Liver (tissue), 9 donors: ENCODE results near the gene ADAM10. TPM values are rescaled to one million over a fixed set of nuclear protein-coding genes. Genes with fewer than 3 reads are reported as not detected.

ENCODE experiments used
- DNase-seq: peaks from one replicate; pipeline ENCODE4 v3.0.0-alpha.2; 2017; ENCODE audit warnings: low spot score
- H3K27ac ChIP-seq, 2 donors: one replicate each; pipeline ENCODE4 v1.7.0; 2013; ENCODE audit warnings: inconsistent platforms in 2 of 2, low read length in 2 of 2, control low read depth in 1 of 2, low read depth in 1 of 2, mild to moderate bottlenecking in 1 of 2
- H3K27me3 ChIP-seq, 4 donors: one replicate each; pipeline versions ENCODE4 v1.6.1 to v1.7.0; 2013; ENCODE audit warnings: low read length in 3 of 4, inconsistent platforms in 1 of 4, mild to moderate bottlenecking in 1 of 4, moderate library complexity in 1 of 4; ENCODE audit not compliant: control insufficient read depth in 4 of 4, insufficient read depth in 4 of 4
- H3K36me3 ChIP-seq, 4 donors: one replicate each; pipeline versions ENCODE4 v1.6.1 to v1.7.0; 2013; ENCODE audit warnings: low read length in 3 of 4, mild to moderate bottlenecking in 3 of 4, low read depth in 1 of 4, moderate library complexity in 1 of 4; ENCODE audit not compliant: control insufficient read depth in 4 of 4, insufficient read depth in 3 of 4
- H3K4me1 ChIP-seq, 4 donors: one replicate each; pipeline versions ENCODE4 v1.6.1 to v1.7.0; 2013; ENCODE audit warnings: low read length in 3 of 4, mild to moderate bottlenecking in 3 of 4, moderate library complexity in 1 of 4; ENCODE audit not compliant: control insufficient read depth in 4 of 4, insufficient read depth in 4 of 4
- H3K4me3 ChIP-seq, 3 donors: one replicate each; pipeline versions ENCODE4 v1.6.1 to v1.7.0; 2013; ENCODE audit warnings: low read length in 3 of 3, control low read depth in 1 of 3, low read depth in 1 of 3, mild to moderate bottlenecking in 1 of 3
- H3K9ac ChIP-seq, 2 donors: one replicate each; pipeline ENCODE4 v1.7.0; 2013; ENCODE audit warnings: low read length in 2 of 2, mild to moderate bottlenecking in 2 of 2, moderate library complexity in 2 of 2, control low read depth in 1 of 2, low read depth in 1 of 2
- H3K9me3 ChIP-seq, 4 donors: one replicate each; pipeline versions ENCODE4 v1.6.1 to v1.7.0; 2013; ENCODE audit warnings: low read length in 3 of 4; ENCODE audit not compliant: control insufficient read depth in 4 of 4
- EGR1 ChIP-seq, 2 donors: IDR thresholded peaks; 2 replicates each; pipeline ENCODE4 v1.6.1; 2016 to 2018; ENCODE audit warnings: antibody characterized with exemption in 2 of 2, low read depth in 2 of 2
- FOXA2 ChIP-seq: IDR thresholded peaks from 2 replicates; pipeline ENCODE4 v1.6.1; 2016; ENCODE audit warnings: antibody characterized with exemption
- JUND ChIP-seq, 2 donors: IDR thresholded peaks; 2 replicates each; pipeline ENCODE4 v1.6.1; 2016; ENCODE audit warnings: antibody characterized with exemption in 2 of 2
- NR2F2 ChIP-seq: IDR thresholded peaks from 2 replicates; pipeline ENCODE4 v1.6.1; 2016; ENCODE audit warnings: antibody characterized with exemption
- RXRA ChIP-seq, 2 donors: IDR thresholded peaks; 2 replicates each; pipeline ENCODE4 v1.6.1; 2017 to 2018; ENCODE audit warnings: antibody characterized with exemption in 2 of 2, mild to moderate bottlenecking in 1 of 2
- TAF1 ChIP-seq: conservative IDR thresholded peaks from 2 replicates; pipeline ENCODE4 v1.6.1; 2016; ENCODE audit warnings: antibody characterized with exemption, mild to moderate bottlenecking
- YY1 ChIP-seq: IDR thresholded peaks from 2 replicates; pipeline ENCODE4 v1.6.1; 2016; ENCODE audit warnings: antibody characterized with exemption, mild to moderate bottlenecking
- WGBS: extraction: QIAGEN DNeasy Blood & Tissue Kit; methylation state at CpG from one replicate; pipeline ENCODE4 v1.1.7; 2013; 5-methylcytosine and 5-hydroxymethylcytosine counted together
- polyA plus RNA-seq, 2 donors: library from polyadenylated mRNA; stranded (reverse) in 1 of 2; unstranded in 1 of 2; fragments of 200-250 nt in 1 of 2; fragments of >200 nt in 1 of 2; fragmentation: Nextera tagmentation in 1 of 2; extraction: Ambion mirVana in 1 of 2; gene quantifications; one replicate each; pipeline versions ENCODE4 v1.2.1 to v1.2.3, GENCODE V29; 2013 to 2015
- total RNA-seq, 2 donors: library from RNA; depleted of rRNA; stranded (reverse); fragments of >200 nt; gene quantifications; one replicate each; pipeline ENCODE4 v1.2.3, GENCODE V29; 2014
- TF ChIP-seq, protein P1 (sequence below): IDR thresholded peaks from 2 replicates; pipeline ENCODE4 v1.6.1; 2016; ENCODE audit warnings: antibody characterized with exemption, mild to moderate bottlenecking
- TF ChIP-seq, protein P2 (sequence below): IDR thresholded peaks from 2 replicates; pipeline ENCODE4 v1.6.1; 2016; ENCODE audit warnings: antibody characterized with exemption
- TF ChIP-seq, protein P3 (sequence below): fragments of 150-350 bp; IDR thresholded peaks from 2 replicates; pipeline ENCODE4 v1.5.1; 2017; ENCODE audit warnings: improper control_type of control experiment, low read depth, low read length; ENCODE audit not compliant: missing input control
- TF ChIP-seq, protein P4 (sequence below): IDR thresholded peaks from 2 replicates; pipeline ENCODE4 v1.6.1; 2016; ENCODE audit warnings: antibody characterized with exemption
- donor health status: healthy.
- donor health status: healthy.
- donor health status: healthy.
- donor health status: healthy.
- donor health status: healthy.

The ADAM10 gene
- total and polyA plus RNA-seq, 4 donors: 12.6 to 55.6 (median 34.6) TPM

DNA sequence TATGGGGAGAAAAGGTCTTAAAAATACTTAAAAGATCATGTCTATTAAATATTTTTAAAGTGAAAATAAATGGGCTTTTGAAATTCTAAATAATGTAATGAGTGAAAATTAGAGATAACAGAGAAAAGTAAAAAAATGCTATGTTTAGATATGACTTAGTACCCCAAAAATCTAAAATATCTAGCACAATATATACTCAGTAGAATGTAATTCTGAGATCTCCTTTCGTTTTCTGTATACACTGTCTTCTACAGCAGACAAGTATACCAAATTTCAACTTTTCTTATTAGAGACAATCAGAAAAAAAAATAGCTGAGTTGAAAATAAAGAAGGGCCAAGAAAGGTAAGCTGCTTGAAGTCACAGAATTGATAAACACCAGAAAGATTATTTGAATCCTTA is 140.8 kb downstream of the ADAM10 start (continued):
- TF ChIP-seq, protein P1, sequence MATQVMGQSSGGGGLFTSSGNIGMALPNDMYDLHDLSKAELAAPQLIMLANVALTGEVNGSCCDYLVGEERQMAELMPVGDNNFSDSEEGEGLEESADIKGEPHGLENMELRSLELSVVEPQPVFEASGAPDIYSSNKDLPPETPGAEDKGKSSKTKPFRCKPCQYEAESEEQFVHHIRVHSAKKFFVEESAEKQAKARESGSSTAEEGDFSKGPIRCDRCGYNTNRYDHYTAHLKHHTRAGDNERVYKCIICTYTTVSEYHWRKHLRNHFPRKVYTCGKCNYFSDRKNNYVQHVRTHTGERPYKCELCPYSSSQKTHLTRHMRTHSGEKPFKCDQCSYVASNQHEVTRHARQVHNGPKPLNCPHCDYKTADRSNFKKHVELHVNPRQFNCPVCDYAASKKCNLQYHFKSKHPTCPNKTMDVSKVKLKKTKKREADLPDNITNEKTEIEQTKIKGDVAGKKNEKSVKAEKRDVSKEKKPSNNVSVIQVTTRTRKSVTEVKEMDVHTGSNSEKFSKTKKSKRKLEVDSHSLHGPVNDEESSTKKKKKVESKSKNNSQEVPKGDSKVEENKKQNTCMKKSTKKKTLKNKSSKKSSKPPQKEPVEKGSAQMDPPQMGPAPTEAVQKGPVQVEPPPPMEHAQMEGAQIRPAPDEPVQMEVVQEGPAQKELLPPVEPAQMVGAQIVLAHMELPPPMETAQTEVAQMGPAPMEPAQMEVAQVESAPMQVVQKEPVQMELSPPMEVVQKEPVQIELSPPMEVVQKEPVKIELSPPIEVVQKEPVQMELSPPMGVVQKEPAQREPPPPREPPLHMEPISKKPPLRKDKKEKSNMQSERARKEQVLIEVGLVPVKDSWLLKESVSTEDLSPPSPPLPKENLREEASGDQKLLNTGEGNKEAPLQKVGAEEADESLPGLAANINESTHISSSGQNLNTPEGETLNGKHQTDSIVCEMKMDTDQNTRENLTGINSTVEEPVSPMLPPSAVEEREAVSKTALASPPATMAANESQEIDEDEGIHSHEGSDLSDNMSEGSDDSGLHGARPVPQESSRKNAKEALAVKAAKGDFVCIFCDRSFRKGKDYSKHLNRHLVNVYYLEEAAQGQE: no peak

DNA sequence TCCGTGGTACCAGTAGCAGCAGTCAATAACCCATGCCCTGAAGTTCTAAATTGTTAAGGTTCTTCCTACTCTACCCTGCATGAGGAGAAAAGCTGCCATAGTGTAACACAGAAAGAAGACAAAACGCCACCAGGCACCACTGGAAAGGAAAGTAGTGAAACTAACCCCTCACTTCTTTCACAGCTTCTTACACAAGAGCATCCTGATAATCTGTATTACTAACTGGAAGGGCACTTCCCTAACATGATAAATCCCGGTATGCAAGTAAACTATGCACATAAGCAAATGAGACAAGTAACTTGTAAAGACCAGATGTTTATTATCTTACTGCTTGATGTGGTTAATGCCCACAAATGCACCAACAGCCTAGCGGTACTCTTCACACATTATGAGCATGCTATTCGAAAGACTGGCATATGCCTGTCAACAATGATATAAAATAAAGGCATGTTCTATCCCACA is 141.3 kb downstream of the ADAM10 start:
- Histone ChIP-seq H3K9ac (no peak overlapping the region), H3K27me3 (no peaks in the 10 kb centered on the region), H3K27ac (no peak overlapping the region), H3K36me3 (peaks cover 0 to 9% (median 0%) of the 10 kb centered on the region in 4 donors), H3K4me1 (peaks cover 0 to 3% (median 0%) of the 10 kb centered on the region in 4 donors), H3K9me3 (no peaks in the 10 kb centered on the region), H3K4me3 (no peak overlapping the region)
- TF ChIP-seq, protein P2, sequence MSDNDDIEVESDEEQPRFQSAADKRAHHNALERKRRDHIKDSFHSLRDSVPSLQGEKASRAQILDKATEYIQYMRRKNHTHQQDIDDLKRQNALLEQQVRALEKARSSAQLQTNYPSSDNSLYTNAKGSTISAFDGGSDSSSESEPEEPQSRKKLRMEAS: no peak
- TF ChIP-seq, protein P3, sequence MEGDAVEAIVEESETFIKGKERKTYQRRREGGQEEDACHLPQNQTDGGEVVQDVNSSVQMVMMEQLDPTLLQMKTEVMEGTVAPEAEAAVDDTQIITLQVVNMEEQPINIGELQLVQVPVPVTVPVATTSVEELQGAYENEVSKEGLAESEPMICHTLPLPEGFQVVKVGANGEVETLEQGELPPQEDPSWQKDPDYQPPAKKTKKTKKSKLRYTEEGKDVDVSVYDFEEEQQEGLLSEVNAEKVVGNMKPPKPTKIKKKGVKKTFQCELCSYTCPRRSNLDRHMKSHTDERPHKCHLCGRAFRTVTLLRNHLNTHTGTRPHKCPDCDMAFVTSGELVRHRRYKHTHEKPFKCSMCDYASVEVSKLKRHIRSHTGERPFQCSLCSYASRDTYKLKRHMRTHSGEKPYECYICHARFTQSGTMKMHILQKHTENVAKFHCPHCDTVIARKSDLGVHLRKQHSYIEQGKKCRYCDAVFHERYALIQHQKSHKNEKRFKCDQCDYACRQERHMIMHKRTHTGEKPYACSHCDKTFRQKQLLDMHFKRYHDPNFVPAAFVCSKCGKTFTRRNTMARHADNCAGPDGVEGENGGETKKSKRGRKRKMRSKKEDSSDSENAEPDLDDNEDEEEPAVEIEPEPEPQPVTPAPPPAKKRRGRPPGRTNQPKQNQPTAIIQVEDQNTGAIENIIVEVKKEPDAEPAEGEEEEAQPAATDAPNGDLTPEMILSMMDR: no peak
- no peak for TF ChIP-seq FOXA2
- no peak for TF ChIP-seq RXRA (IDR thresholded peaks at IDR 0.05)
- TF ChIP-seq, protein P1: no peak
- no peak for TF ChIP-seq EGR1 (IDR thresholded peaks at IDR 0.05; ENCODE audit: low read depth in 2 of 2)
- TF ChIP-seq NR2F2: no peak
- no peak for TF ChIP-seq YY1
- TF ChIP-seq JUND (IDR thresholded peaks at IDR 0.05): no peak
- TF ChIP-seq, protein P4, sequence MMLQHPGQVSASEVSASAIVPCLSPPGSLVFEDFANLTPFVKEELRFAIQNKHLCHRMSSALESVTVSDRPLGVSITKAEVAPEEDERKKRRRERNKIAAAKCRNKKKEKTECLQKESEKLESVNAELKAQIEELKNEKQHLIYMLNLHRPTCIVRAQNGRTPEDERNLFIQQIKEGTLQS: no peak
- TF ChIP-seq TAF1: no peak
- 87% methylated on average over 5 of the region's 5 CpGs for WGBS
- DNase-seq: no peak
